H1 (cell line): ENCODE data around the gene FOXN3. TPM values are rescaled to one million over a fixed set of nuclear protein-coding genes. Genes with fewer than 3 reads are reported as not detected.

Experiments
- CTCF ChIA-PET: fragments of 300-600 bp; sonication (Branson Sonifier 250); formaldehyde crosslinking; loops from one replicate; lab custom pipeline; 2021; ENCODE audit not compliant: partially characterized antibody; lab: Charles Lee
- POLR2A ChIA-PET: fragments of 300-600 bp; sonication (Branson Sonifier 250); formaldehyde crosslinking; loops from one replicate; lab custom pipeline; 2021; ENCODE audit warnings: inconsistent platforms; ENCODE audit not compliant: partially characterized antibody; lab: Charles Lee
- DNase-seq, 2 experiments: peaks; one replicate each; pipeline versions ENCODE4 v3.0.0 to v3.0.0-alpha.2; 2010 to 2022; ENCODE audit warnings: low spot score in 2 of 2, low read depth in 1 of 2, mixed read lengths in 1 of 2
- FAIRE-seq: peaks from 2 replicates; lab custom pipeline; 2011; peaks lifted over from hg19 to GRCh38; lab: Jason Lieb, UNC
- H2AFZ ChIP-seq: 2 replicates; pipeline ENCODE4 v1.8.1; 2012; ENCODE audit warnings: low read length, inconsistent platforms
- H2AK5ac ChIP-seq: 2 replicates; pipeline ENCODE4 v1.6.1; 2013; ENCODE audit warnings: low read depth, low read length
- H2BK120ac ChIP-seq: replicated peaks from 2 replicates; pipeline ENCODE3; 2013; ENCODE audit warnings: low read depth, low read length, inconsistent platforms
- H2BK12ac ChIP-seq: 2 replicates; pipeline ENCODE4 v1.6.1; 2013; ENCODE audit warnings: low read depth, low read length
- H2BK15ac ChIP-seq: 2 replicates; pipeline ENCODE4 v1.6.1; 2013; ENCODE audit warnings: low read length
- H2BK20ac ChIP-seq: 2 replicates; pipeline ENCODE4 v1.6.1; 2013; ENCODE audit warnings: low read length
- H2BK5ac ChIP-seq: 2 replicates; pipeline ENCODE4 v1.6.1; 2013; ENCODE audit warnings: low read depth, low read length
- H3K14ac ChIP-seq: 2 replicates; pipeline ENCODE4 v1.6.1; 2013; ENCODE audit warnings: inconsistent platforms; ENCODE audit not compliant: insufficient read length
- H3K18ac ChIP-seq: 2 replicates; pipeline ENCODE4 v1.6.1; 2013; ENCODE audit warnings: low read length; ENCODE audit errors: extremely low read depth
- H3K23ac ChIP-seq: 2 replicates; pipeline ENCODE4 v1.6.1; 2013; ENCODE audit warnings: inconsistent platforms; ENCODE audit not compliant: insufficient read length
- H3K23me2 ChIP-seq: 2 replicates; pipeline ENCODE4 v1.6.1; 2013; ENCODE audit warnings: low read depth, low read length
- H3K27ac ChIP-seq: 2 replicates; pipeline ENCODE4 v1.6.1; 2011; ENCODE audit warnings: low read depth, low read length, inconsistent platforms
- H3K27me3 ChIP-seq, 4 experiments: replicated peaks in 1 of 4; 1 replicate in 1 of 4; 2 replicates in 3 of 4; pipeline versions ENCODE4 v1.6.1 to v1.8.1; 2011 to 2013; ENCODE audit warnings: low read length in 3 of 4, mild to moderate bottlenecking in 3 of 4, inconsistent platforms in 2 of 4, mixed read lengths in 2 of 4, moderate library complexity in 1 of 4; ENCODE audit not compliant: control insufficient read depth in 3 of 4, insufficient read depth in 3 of 4; ENCODE audit errors: extremely low read depth in 1 of 4
- H3K36me3 ChIP-seq, 4 experiments: 2 replicates each; pipeline versions ENCODE4 v1.6.1 to v1.8.1; 2011 to 2013; ENCODE audit warnings: mild to moderate bottlenecking in 4 of 4, low read length in 3 of 4, moderate library complexity in 2 of 4, control low read depth in 1 of 4, inconsistent platforms in 1 of 4; ENCODE audit not compliant: insufficient read depth in 4 of 4, control insufficient read depth in 2 of 4
- H3K4ac ChIP-seq: replicated peaks from 2 replicates; pipeline ENCODE3; 2013; ENCODE audit warnings: low read length, low read depth, mixed read lengths, inconsistent platforms; ENCODE audit not compliant: insufficient read length
- H3K4me1 ChIP-seq, 4 experiments: replicated peaks in 1 of 4; 1 replicate in 1 of 4; 2 replicates in 3 of 4; pipeline versions ENCODE4 v1.6.1 to v1.8.1; 2011 to 2013; ENCODE audit warnings: low read length in 3 of 4, inconsistent platforms in 2 of 4, mixed read lengths in 1 of 4; ENCODE audit not compliant: insufficient read depth in 4 of 4, control insufficient read depth in 3 of 4
- H3K4me2 ChIP-seq, 2 experiments: 2 replicates each; pipeline versions ENCODE4 v1.6.1 to v1.8.1; 2011 to 2013; ENCODE audit warnings: low read depth in 2 of 2, low read length in 2 of 2, control low read depth in 1 of 2, inconsistent platforms in 1 of 2, mild to moderate bottlenecking in 1 of 2; ENCODE audit not compliant: insufficient read depth in 1 of 2
- H3K4me3 ChIP-seq, 4 experiments: fragments of 200-600, 300-600 bp in 1 of 4; sonication (generic), shearing (Covaris generic), sonication (Bioruptor Twin) in 1 of 4; 2 replicates each; pipeline versions ENCODE4 v1.5.1 to v1.8.1; 2011 to 2016; ENCODE audit warnings: low read length in 4 of 4, low read depth in 3 of 4, control low read depth in 2 of 4, inconsistent platforms in 2 of 4, mild to moderate bottlenecking in 2 of 4, mixed read lengths in 1 of 4, moderate library complexity in 1 of 4; ENCODE audit not compliant: insufficient read depth in 2 of 4; ENCODE audit errors: extremely low read depth in 1 of 4
- H3K56ac ChIP-seq: replicated peaks from 2 replicates; pipeline ENCODE3; 2013; ENCODE audit warnings: low read depth, mild to moderate bottlenecking, mixed read lengths, low read length, inconsistent platforms; ENCODE audit not compliant: insufficient read length
- H3K79me1 ChIP-seq: 2 replicates; pipeline ENCODE4 v1.6.1; 2013; ENCODE audit warnings: low read depth, low read length, control low read depth
- H3K79me2 ChIP-seq, 2 experiments: 2 replicates each; pipeline versions ENCODE4 v1.6.1 to v1.8.1; 2012 to 2013; ENCODE audit warnings: low read length in 2 of 2, mild to moderate bottlenecking in 2 of 2, inconsistent platforms in 1 of 2; ENCODE audit not compliant: insufficient read depth in 2 of 2, control insufficient read depth in 1 of 2
- H3K9ac ChIP-seq, 4 experiments: replicated peaks in 1 of 4; 1 replicate in 1 of 4; 2 replicates in 3 of 4; pipeline versions ENCODE4 v1.6.1 to v1.8.1; 2011 to 2013; ENCODE audit warnings: low read depth in 3 of 4, low read length in 3 of 4, control low read depth in 2 of 4, mild to moderate bottlenecking in 2 of 4, moderate library complexity in 2 of 4, inconsistent platforms in 1 of 4; ENCODE audit errors: extremely low read depth in 1 of 4
- H3K9me3 ChIP-seq, 2 experiments: 2 replicates each; pipeline versions ENCODE4 v1.6.1 to v1.8.1; 2012 to 2013; ENCODE audit warnings: mild to moderate bottlenecking in 2 of 2, moderate library complexity in 2 of 2, control low read depth in 1 of 2, inconsistent platforms in 1 of 2, low read depth in 1 of 2, low read length in 1 of 2, mixed read lengths in 1 of 2; ENCODE audit not compliant: insufficient read depth in 2 of 2
- H4K20me1 ChIP-seq, 2 experiments: replicated peaks in 1 of 2; 2 replicates each; pipeline versions ENCODE3 to v1.8.1; 2011 to 2013; ENCODE audit warnings: inconsistent platforms in 2 of 2, low read length in 2 of 2, mild to moderate bottlenecking in 1 of 2; ENCODE audit not compliant: insufficient read depth in 2 of 2, control insufficient read depth in 1 of 2
- H4K5ac ChIP-seq: 2 replicates; pipeline ENCODE4 v1.6.1; 2013; ENCODE audit warnings: low read length, low read depth, mixed read lengths, inconsistent platforms; ENCODE audit not compliant: insufficient read length
- H4K8ac ChIP-seq: 2 replicates; pipeline ENCODE4 v1.8.0; 2013; ENCODE audit warnings: mild to moderate bottlenecking, moderate library complexity, low read length, inconsistent platforms; ENCODE audit not compliant: insufficient read depth; ENCODE audit errors: extremely low read depth
- H4K91ac ChIP-seq: replicated peaks from 2 replicates; pipeline ENCODE3; 2013; ENCODE audit warnings: low read length, mixed read lengths, inconsistent platforms; ENCODE audit not compliant: insufficient read length
- GTF2F1 ChIP-seq: IDR thresholded peaks from 2 replicates; pipeline ENCODE4 v1.6.1; 2012; ENCODE audit warnings: low read depth, low read length, improper control_type of control experiment, borderline replicate concordance
- NANOG ChIP-seq: IDR thresholded peaks from 2 replicates; pipeline ENCODE4 v1.6.1; 2011; ENCODE audit warnings: low read length, low read depth, mild to moderate bottlenecking, inconsistent platforms; ENCODE audit not compliant: insufficient read depth, poor library complexity, severe bottlenecking
- NRF1 ChIP-seq: IDR thresholded peaks from 2 replicates; pipeline ENCODE4 v1.6.1; 2011; ENCODE audit warnings: mild to moderate bottlenecking, low read depth, low read length, improper control_type of control experiment
- PHF8 ChIP-seq: fragments of 200-600 bp; sonication (generic); conservative IDR thresholded peaks from 2 replicates; pipeline ENCODE4 v1.7.1; 2012; ENCODE audit warnings: low read depth, mild to moderate bottlenecking, inconsistent platforms, low read length, moderate library complexity
- WGBS, 2 experiments: shearing (Covaris generic) in 1 of 2; methylation state at CpG; one replicate each; pipeline versions ENCODE4 v1.1.6 to v1.1.7; 2013 to 2015; ENCODE audit warnings: low lambda C conversion rate in 2 of 2, mixed read lengths in 2 of 2, inconsistent platforms in 1 of 2, low coverage in 1 of 2, missing lambda C conversion rate in 1 of 2; ENCODE audit not compliant: insufficient replicate concordance in 2 of 2, insufficient coverage in 1 of 2, insufficient read length in 1 of 2; ENCODE audit errors: extremely low coverage in 1 of 2, missing lambda C conversion rate in 1 of 2; 5-methylcytosine and 5-hydroxymethylcytosine counted together
- polyA plus RNA-seq, 7 experiments: library from polyadenylated mRNA; depleted of rRNA in 3 of 7; stranded (reverse) in 5 of 7; unstranded in 2 of 7; fragments of >200 nt in 5 of 7; fragments of 200-250 nt in 2 of 7; gene quantifications; 1 replicate in 5 of 7; 2 replicates in 1 of 7; 4 replicates in 1 of 7; pipeline versions ENCODE4 v1.2.1 to v1.2.3, GENCODE V29; 2011 to 2013; ENCODE audit warnings: missing spikeins in 2 of 7, mixed read lengths in 2 of 7
- total RNA-seq: library from RNA; stranded (reverse); fragmentation: NEBNext Ultra II Directional; extraction: Animal tissue kit (Norgen Biotek cat#: 25700); gene quantifications from 2 replicates; pipeline ENCODE4 v1.2.1, GENCODE V29; 2021

FOXN3 gene
- total and polyA plus RNA-seq, 2 of the 8 experiments (the other 6 are each of a cell fraction or from before 2014, with no cell fraction given) = 52.6 to 178 TPM

DNA sequence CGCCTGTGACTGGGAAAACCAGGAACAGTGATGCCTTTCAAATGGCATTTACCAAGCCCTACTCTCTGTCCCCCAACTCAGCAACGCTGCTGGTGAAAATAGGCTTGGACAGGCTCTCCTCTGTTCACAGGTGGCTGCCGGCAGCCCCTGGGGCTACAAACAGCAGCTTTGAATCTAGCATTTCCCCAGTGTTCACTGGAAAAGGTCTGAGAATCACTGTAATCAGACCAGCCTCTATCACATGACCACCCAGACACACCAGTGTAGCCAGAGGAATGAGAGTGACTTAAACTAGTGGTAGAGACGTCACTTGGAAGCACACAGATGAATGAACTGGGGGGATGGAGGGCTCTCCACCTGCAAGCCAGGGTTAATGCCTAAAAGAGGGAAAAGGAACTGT, 151.8 kb downstream of the FOXN3 start:
- H4K8ac ChIP-seq = no peak overlapping the region
- H3K79me2 ChIP-seq = peaks cover 14 to 94% of the 10 kb centered on the region in 2 experiments; a peak in 3 of 4 replicates
- H2BK5ac ChIP-seq = no peak overlapping the region
- no peak overlapping the region for H3K27ac ChIP-seq
- no peak overlapping the region for H3K14ac ChIP-seq
- H2BK120ac ChIP-seq = no peak overlapping the region
- FAIRE-seq (no peak), DNase-seq (no peak)
- H2BK12ac ChIP-seq = no peak overlapping the region
- no peak overlapping the region for H2AK5ac ChIP-seq
- no peaks in the 10 kb centered on the region; the same call in 1 of the 2 replicates for H3K23me2 ChIP-seq
- no peak overlapping the region for H2BK15ac ChIP-seq
- ChIA-PET CTCF (interaction anchor here (1.0 to 2.3 kb wide), 3 partner anchors 10 to 21 kb away, joined by 3 to 7 read pairs (median 3); no protein-coding TSS in a partner anchor), POLR2A (interaction anchor here (0.5 kb wide), 1 partner anchor 545 kb away, joined by 3 read pairs; no protein-coding TSS in a partner anchor)
- no peak overlapping the region for H3K56ac ChIP-seq
- H3K9ac ChIP-seq = no peak overlapping the region
- peaks cover 17% of the 10 kb centered on the region for H3K79me1 ChIP-seq
- 84% methylated on average over 4 of the region's 4 CpGs; no CpG with 5 or more reads in 1 of the 2 experiments for WGBS, 2 experiments
- TF ChIP-seq NANOG (no peak), GTF2F1 (no peak), NRF1 (no peak), PHF8 (no peak)
- H3K36me3 ChIP-seq = peaks cover 0 to 6% (median 2%) of the 10 kb centered on the region in 4 experiments; a peak in 4 of 8 replicates
- H2BK20ac ChIP-seq = no peak overlapping the region
- no peak overlapping the region for H3K23ac ChIP-seq
- no peaks in the 10 kb centered on the region for H3K9me3 ChIP-seq
- no peak overlapping the region for H4K5ac ChIP-seq
- peaks cover 9 to 17% of the 10 kb centered on the region in 2 experiments for H4K20me1 ChIP-seq
- peaks cover 9 to 26% (median 9%) of the 10 kb centered on the region in 4 experiments for H3K4me1 ChIP-seq
- H3K18ac ChIP-seq = no peak overlapping the region
- H3K27me3 ChIP-seq = no peaks in the 10 kb centered on the region
- no peak overlapping the region for H2AFZ ChIP-seq
- H3K4ac ChIP-seq = no peak overlapping the region
- H4K91ac ChIP-seq = no peak overlapping the region
- H3K4me3 ChIP-seq = no peak overlapping the region
- H3K4me2 ChIP-seq = no peak overlapping the region
